Astrocyte (in vitro differentiated cells and primary cell): ENCODE results near the gene UCHL5.

ENCODE experiments used
- EZH2 ChIP-seq: IDR thresholded peaks from 2 replicates; pipeline ENCODE4 v1.6.1; 2012; ENCODE audit warnings: mild to moderate bottlenecking, low read length, inconsistent platforms; ENCODE audit not compliant: insufficient read depth
- TF ChIP-seq, protein P1 (sequence below): IDR thresholded peaks from 2 replicates; pipeline ENCODE4 v1.5.1; 2011; ENCODE audit warnings: low read depth, mild to moderate bottlenecking, inconsistent platforms, low read length, moderate library complexity; ENCODE audit not compliant: insufficient read depth

DNA sequence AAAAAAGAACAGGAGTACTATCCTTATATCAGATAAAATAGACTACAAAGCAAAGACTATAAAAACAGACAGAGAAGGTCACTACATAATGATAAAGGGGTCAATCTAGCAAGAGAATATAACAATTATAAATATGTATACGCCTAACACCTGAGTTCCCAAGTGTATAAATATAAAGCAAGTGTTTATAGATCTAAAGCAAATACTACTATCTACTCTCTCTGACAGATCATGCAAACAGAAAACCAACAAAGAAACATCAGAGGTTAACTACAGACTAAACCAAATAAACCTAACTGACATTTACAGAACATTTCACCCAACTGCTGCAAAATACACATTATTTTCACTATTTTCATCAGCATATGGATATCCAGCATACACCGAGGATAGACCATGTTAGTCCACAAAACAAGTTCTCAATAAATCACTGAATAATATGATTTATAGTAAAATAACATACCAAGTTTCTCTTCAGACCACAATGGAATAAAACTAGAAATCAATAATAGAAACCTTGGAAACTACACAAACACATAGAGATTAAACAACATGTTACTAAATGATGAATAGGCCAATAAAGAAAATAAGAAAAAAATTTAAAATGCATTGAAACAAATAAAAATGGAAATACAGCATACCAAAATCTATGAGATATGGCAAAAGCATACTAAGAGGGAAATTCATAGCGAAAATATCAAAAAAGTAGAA, 22.7 kb downstream of the UCHL5 start:
- TF ChIP-seq, protein P1, sequence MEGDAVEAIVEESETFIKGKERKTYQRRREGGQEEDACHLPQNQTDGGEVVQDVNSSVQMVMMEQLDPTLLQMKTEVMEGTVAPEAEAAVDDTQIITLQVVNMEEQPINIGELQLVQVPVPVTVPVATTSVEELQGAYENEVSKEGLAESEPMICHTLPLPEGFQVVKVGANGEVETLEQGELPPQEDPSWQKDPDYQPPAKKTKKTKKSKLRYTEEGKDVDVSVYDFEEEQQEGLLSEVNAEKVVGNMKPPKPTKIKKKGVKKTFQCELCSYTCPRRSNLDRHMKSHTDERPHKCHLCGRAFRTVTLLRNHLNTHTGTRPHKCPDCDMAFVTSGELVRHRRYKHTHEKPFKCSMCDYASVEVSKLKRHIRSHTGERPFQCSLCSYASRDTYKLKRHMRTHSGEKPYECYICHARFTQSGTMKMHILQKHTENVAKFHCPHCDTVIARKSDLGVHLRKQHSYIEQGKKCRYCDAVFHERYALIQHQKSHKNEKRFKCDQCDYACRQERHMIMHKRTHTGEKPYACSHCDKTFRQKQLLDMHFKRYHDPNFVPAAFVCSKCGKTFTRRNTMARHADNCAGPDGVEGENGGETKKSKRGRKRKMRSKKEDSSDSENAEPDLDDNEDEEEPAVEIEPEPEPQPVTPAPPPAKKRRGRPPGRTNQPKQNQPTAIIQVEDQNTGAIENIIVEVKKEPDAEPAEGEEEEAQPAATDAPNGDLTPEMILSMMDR = no peak
- no peak for TF ChIP-seq EZH2
